Aorta (tissue), 4 donors: ENCODE measurements around the gene FBLN5. TPM values are rescaled to one million over a fixed set of nuclear protein-coding genes. Genes with fewer than 3 reads are reported as not detected.

ENCODE experiments used
- polyA plus RNA-seq, 2 donors: library from polyadenylated mRNA; stranded (reverse); fragments of 200-250 nt; gene quantifications; one replicate each; pipeline ENCODE4 v1.2.3, GENCODE V29; 2013
- total RNA-seq, 2 donors: library from RNA; stranded (reverse); fragmentation: NEBNext Ultra II Directional; extraction: Animal tissue kit (Norgen Biotek cat#: 25700); gene quantifications; one replicate each; pipeline ENCODE4 v1.2.1, GENCODE V29; 2021
- donor health status: healthy with polysubstance abuse.
- donor health status: Bipolar disorder and iron deficiency.
- donor health status: DM: no; HTN: no; CAD: no.
- donor health status: DM: yes; HTN: yes; CAD: no.

The FBLN5 gene
- total and polyA plus RNA-seq, 4 donors, result 375 to 735 (median 419) TPM

Other genes with a start within 250 kb of the FBLN5 start
- 10 to 100 TPM; 12.9 to 15.3 TPM for gene CATSPERB, start 215.6 kb downstream of the FBLN5 start, total RNA-seq
- 1 to 10 TPM; 1.1 to 9.3 TPM for gene CATSPERB, start 215.6 kb downstream of the FBLN5 start, polyA plus RNA-seq
- gene TC2N, start 80.2 kb downstream of the FBLN5 start, total RNA-seq, result 100 to 1,000 TPM; 126 to 284 TPM
- 10 to 100 TPM; 50.7 to 66.4 TPM for gene TC2N, start 80.2 kb downstream of the FBLN5 start, polyA plus RNA-seq
- 10 to 100 TPM; 63.5 to 75.4 TPM for gene TRIP11, start 92.4 kb upstream of the FBLN5 start, total RNA-seq
- 1 to 10 TPM; 8.4 to 8.9 TPM for gene TRIP11, start 92.4 kb upstream of the FBLN5 start, polyA plus RNA-seq
- 10 to 100 TPM; 49.4 to 59.0 TPM for gene ATXN3, start 158.9 kb upstream of the FBLN5 start, total RNA-seq
- gene ATXN3, start 158.9 kb upstream of the FBLN5 start, polyA plus RNA-seq, result 10 to 100 TPM; 18.9 to 30.2 TPM
- 10 to 100 TPM; 88.7 to 90.5 TPM for gene NDUFB1, start 174.0 kb upstream of the FBLN5 start, total RNA-seq
- 1,000 to 10,000 TPM in 1 of 2 donors, 100 to 1,000 TPM in 1; 565 to 1,009 TPM for gene NDUFB1, start 174.0 kb upstream of the FBLN5 start, polyA plus RNA-seq
- gene CPSF2, start 174.3 kb upstream of the FBLN5 start, total RNA-seq, result 10 to 100 TPM; 38.6 to 42.4 TPM
- gene CPSF2, start 174.3 kb upstream of the FBLN5 start, polyA plus RNA-seq, result 1 to 10 TPM; 5.0 to 6.2 TPM